MM.1S (cell line): Measurements from ENCODE around the gene TMEM184B.

Source experiments
- DNase-seq: peaks from one replicate; pipeline ENCODE4 v3.0.0-alpha.2; 2015
- H2AFZ ChIP-seq: fragments of 300-600 bp; sonication (generic); 2 replicates; pipeline ENCODE4 v1.6.0; 2016; ENCODE audit warnings: antibody characterized with exemption, low read length
- H3F3A ChIP-seq: fragments of 300-600 bp; sonication (generic); 2 replicates; pipeline ENCODE4 v1.6.1; 2016; ENCODE audit warnings: mild to moderate bottlenecking, antibody characterized with exemption, low read length, moderate library complexity, mixed read lengths; ENCODE audit not compliant: insufficient read depth
- H3K27ac ChIP-seq: fragments of 300-600 bp; sonication (generic); 2 replicates; pipeline ENCODE4 v1.5.1; 2016; ENCODE audit warnings: mild to moderate bottlenecking, low read length
- H3K27me3 ChIP-seq: fragments of 300-600 bp; sonication (generic); replicated peaks from 2 replicates; pipeline ENCODE4 v1.6.0; 2016; ENCODE audit warnings: low read length; ENCODE audit not compliant: insufficient read depth
- H3K36me3 ChIP-seq: fragments of 300-600 bp; sonication (generic); replicated peaks from 2 replicates; pipeline ENCODE4 v1.6.1; 2016; ENCODE audit warnings: mild to moderate bottlenecking, low read length, mixed read lengths; ENCODE audit not compliant: insufficient read depth
- H3K4me1 ChIP-seq: fragments of 300-600 bp; sonication (generic); 2 replicates; pipeline ENCODE4 v1.6.1; 2016; ENCODE audit warnings: low read length, mixed read lengths
- H3K4me2 ChIP-seq: fragments of 300-600 bp; sonication (generic); 2 replicates; pipeline ENCODE4 v1.6.0; 2016; ENCODE audit warnings: low read depth, low read length
- H3K4me3 ChIP-seq: fragments of 300-600 bp; sonication (generic); 2 replicates; pipeline ENCODE4 v1.5.1; 2016; ENCODE audit warnings: low read length, mixed read lengths
- H3K79me2 ChIP-seq: fragments of 300-600 bp; sonication (generic); 2 replicates; pipeline ENCODE4 v1.6.1; 2016; ENCODE audit warnings: mixed run types, low read length, mixed read lengths
- H3K9ac ChIP-seq: fragments of 300-600 bp; sonication (generic); 2 replicates; pipeline ENCODE4 v1.6.1; 2016; ENCODE audit warnings: low read length, mixed read lengths
- H3K9me2 ChIP-seq: fragments of 300-600 bp; sonication (generic); replicated peaks from 2 replicates; pipeline ENCODE4 v1.6.1; 2016; ENCODE audit warnings: mild to moderate bottlenecking, low read length, mixed read lengths; ENCODE audit not compliant: insufficient read depth
- H3K9me3 ChIP-seq: fragments of 300-600 bp; sonication (generic); replicated peaks from 2 replicates; pipeline ENCODE4 v1.6.1; 2016; ENCODE audit warnings: mild to moderate bottlenecking, low read length, mixed read lengths; ENCODE audit not compliant: insufficient read depth
- H4K20me1 ChIP-seq: fragments of 300-600 bp; sonication (generic); 2 replicates; pipeline ENCODE4 v1.6.1; 2016; ENCODE audit warnings: mild to moderate bottlenecking, low read length, moderate library complexity, mixed read lengths; ENCODE audit not compliant: insufficient read depth
- EZH2 ChIP-seq: fragments of 300-600 bp; sonication (generic); optimal IDR thresholded peaks from 2 replicates; pipeline ENCODE3; 2017; ENCODE audit warnings: low read depth, mild to moderate bottlenecking, antibody characterized with exemption, low read length, mixed read lengths
- EZH2phosphoT487 ChIP-seq: fragments of 300-600 bp; sonication (generic); IDR thresholded peaks from 2 replicates; pipeline ENCODE4 v1.6.1; 2018; ENCODE audit warnings: antibody characterized with exemption, low read length
- TF ChIP-seq, protein P1 (sequence below): fragments of 300-600 bp; sonication (generic); IDR thresholded peaks from 2 replicates; pipeline ENCODE4 v1.5.1; 2016; ENCODE audit warnings: antibody characterized with exemption, low read length, mixed read lengths

Gene TMEM184B

DNA sequence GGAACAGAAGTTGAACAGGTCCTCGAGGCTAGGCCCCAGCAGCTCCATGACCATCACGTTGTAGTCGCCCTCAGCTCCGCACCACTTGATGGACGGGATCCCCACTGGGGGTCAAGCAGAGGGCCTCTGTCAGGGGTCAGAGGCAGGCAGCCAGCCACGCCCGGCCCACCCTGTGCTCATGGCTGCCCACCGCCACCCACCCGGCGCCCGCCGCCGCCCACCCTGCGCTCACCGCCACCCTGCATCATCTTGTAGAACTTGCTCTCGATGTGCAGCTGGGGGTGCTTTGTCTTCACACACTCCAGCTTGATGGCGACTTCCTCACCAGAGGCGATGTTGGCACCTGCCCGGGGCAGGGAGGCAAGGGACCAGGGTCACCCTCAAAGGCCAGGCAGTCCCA, 30.1 kb upstream of the TMEM184B start:
- H3K36me3 ChIP-seq = peaks cover 42% of the 10 kb centered on the region
- TF ChIP-seq, protein P1, sequence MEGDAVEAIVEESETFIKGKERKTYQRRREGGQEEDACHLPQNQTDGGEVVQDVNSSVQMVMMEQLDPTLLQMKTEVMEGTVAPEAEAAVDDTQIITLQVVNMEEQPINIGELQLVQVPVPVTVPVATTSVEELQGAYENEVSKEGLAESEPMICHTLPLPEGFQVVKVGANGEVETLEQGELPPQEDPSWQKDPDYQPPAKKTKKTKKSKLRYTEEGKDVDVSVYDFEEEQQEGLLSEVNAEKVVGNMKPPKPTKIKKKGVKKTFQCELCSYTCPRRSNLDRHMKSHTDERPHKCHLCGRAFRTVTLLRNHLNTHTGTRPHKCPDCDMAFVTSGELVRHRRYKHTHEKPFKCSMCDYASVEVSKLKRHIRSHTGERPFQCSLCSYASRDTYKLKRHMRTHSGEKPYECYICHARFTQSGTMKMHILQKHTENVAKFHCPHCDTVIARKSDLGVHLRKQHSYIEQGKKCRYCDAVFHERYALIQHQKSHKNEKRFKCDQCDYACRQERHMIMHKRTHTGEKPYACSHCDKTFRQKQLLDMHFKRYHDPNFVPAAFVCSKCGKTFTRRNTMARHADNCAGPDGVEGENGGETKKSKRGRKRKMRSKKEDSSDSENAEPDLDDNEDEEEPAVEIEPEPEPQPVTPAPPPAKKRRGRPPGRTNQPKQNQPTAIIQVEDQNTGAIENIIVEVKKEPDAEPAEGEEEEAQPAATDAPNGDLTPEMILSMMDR = no peak
- no peak for TF ChIP-seq EZH2
- no peak for TF ChIP-seq EZH2phosphoT487

DNA sequence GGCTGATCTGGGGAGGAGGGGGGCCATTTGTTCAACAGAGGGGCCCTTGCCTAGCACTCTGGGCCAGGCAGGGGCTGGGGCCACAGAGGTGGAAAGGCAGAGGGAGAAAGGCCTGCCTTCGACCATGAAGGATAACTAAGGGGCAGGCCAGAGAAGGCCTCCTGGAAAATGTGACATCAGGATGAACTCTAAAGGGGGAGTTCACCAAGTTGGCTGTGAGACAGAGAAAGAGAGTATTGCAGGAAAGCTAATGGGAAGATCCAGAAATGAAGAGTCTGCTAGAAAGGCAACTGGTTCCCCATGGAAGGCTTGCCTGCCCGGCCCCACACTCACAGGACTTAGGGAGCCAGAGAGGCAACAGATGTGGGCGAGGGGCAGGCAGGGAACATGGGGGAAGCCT, 28.1 kb upstream of the TMEM184B start:
- TF ChIP-seq EZH2phosphoT487 (no peak), EZH2 (no peak)
- TF ChIP-seq, protein P1 = no peak
- peaks cover 55% of the 10 kb centered on the region for H3K36me3 ChIP-seq
- peaks cover 50% of the 10 kb centered on the region for H4K20me1 ChIP-seq
- no peak for DNase-seq
- H3K4me3 ChIP-seq = no peak overlapping the region
- no peaks in the 10 kb centered on the region for H3K9me3 ChIP-seq
- no peaks in the 10 kb centered on the region for H3K9me2 ChIP-seq
- no peaks in the 10 kb centered on the region for H3K27me3 ChIP-seq
- peaks cover 97% of the 10 kb centered on the region for H3K79me2 ChIP-seq
- no peak overlapping the region for H3K9ac ChIP-seq
- H2AFZ ChIP-seq = no peak overlapping the region
- H3K4me2 ChIP-seq = no peak overlapping the region
- peaks cover 15% of the 10 kb centered on the region for H3F3A ChIP-seq
- H3K4me1 ChIP-seq = peaks cover 20% of the 10 kb centered on the region
- H3K27ac ChIP-seq = no peak overlapping the region

More for the DNA sequence above, 30.1 kb upstream of the TMEM184B start:
- H4K20me1 ChIP-seq = peaks cover 49% of the 10 kb centered on the region
- H3K27me3 ChIP-seq = no peaks in the 10 kb centered on the region
- no peaks in the 10 kb centered on the region for H3K9me3 ChIP-seq
- no peak overlapping the region for H3K27ac ChIP-seq
- H3F3A ChIP-seq = peaks cover 34% of the 10 kb centered on the region
- no peak overlapping the region for H3K9ac ChIP-seq
- no peak overlapping the region for H3K4me2 ChIP-seq
- H3K79me2 ChIP-seq = peaks cover 97% of the 10 kb centered on the region
- no peak overlapping the region for H3K4me3 ChIP-seq
- DNase-seq = no peak
- peaks cover 37% of the 10 kb centered on the region for H3K4me1 ChIP-seq
- no peaks in the 10 kb centered on the region for H3K9me2 ChIP-seq
- no peak overlapping the region for H2AFZ ChIP-seq

DNA sequence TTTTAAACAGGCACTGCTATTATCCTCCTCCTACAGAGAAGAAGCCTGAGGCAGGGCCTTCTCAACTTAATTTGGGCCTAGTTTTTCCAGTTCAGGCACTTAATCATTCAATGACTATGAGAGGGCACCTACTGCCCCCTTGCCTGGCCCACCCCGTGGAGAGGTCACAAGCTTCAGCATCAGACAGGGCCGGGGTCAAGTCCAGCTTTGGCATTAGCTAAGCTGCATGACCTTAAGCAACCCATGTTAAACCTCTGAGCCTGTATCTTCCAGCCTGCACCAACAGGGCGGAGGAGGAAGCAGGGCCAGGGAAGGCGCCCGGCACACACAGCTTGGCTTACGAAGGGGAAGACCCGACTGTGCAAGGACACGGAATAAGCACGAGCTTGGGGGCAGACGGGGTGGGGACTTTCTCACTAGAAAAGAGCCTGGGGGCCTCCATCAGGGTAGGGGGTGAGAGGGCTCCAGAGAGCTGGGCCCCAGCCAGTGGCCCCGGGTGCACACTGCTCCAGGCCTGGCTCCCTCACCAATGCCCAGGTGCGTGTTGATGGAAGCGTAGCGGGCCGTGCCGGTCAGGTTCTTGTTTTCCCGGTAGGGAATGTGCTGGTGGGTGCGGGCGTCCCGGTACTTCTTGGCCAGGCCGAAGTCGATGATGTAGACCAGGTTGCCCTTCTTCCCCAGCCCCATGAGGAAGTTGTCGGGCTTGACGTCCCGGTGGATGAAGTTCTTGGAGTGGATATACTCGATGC, 27.6 kb upstream of the TMEM184B start:
- Histone ChIP-seq H3K4me2 (no peak overlapping the region), H2AFZ (no peak overlapping the region), H3K4me1 (peaks cover 15% of the 10 kb centered on the region), H3K79me2 (peaks cover 100% of the 10 kb centered on the region), H3K4me3 (no peak overlapping the region), H4K20me1 (peaks cover 50% of the 10 kb centered on the region), H3K9me2 (no peaks in the 10 kb centered on the region), H3K9me3 (no peaks in the 10 kb centered on the region), H3K36me3 (peaks cover 59% of the 10 kb centered on the region), H3K9ac (no peak overlapping the region), H3K27ac (no peak overlapping the region), H3F3A (peaks cover 9% of the 10 kb centered on the region), H3K27me3 (no peaks in the 10 kb centered on the region)
- TF ChIP-seq EZH2phosphoT487 (no peak), EZH2 (no peak)
- TF ChIP-seq, protein P1 = no peak
- DNase-seq = no peak
